ENCODE data around the gene ANKZF1. TPM values are rescaled to one million over a fixed set of nuclear protein-coding genes. Genes with fewer than 3 reads are reported as not detected.

Gene ANKZF1
- total and polyA plus RNA-seq, 2 of the 4 experiments (the other 2 are of a cell fraction), result 18.6 to 33.8 TPM

DNA sequence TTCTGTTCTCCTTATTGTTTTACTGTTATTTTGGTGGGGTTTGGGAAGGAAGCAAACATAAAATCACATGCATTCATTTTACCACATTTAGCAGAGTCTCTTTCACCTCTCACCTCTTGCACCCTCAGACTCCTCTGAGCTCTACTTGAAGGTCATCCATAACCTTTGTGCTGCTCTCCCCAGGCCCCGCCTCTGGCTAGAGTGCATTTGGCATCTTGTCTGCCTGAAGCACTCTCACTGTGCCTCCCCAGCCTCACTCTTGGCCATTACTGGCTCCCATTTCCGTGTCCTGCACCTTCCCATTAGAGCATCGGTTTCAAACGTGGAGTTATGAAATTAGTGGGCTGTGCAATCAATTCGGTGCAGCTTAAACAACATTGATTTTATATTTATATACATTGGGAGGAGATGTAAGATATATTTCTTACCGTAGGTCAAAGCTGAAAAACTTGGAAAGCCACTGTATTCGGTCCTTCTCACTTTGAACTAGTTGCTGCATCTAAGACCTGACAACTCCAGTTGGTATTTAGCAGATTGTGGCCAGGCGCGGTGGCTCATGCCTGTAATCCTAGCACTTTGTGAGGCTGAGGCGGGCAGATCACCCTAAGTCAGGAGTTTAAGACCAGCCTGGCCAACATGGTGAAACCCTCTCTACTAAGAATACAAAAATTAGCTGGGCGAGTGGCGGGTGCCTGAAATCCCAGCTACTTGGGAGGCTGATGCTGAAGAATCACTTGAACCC is 30.0 kb upstream of the ANKZF1 start:
- H3K9me1 ChIP-seq (ENCODE audit: insufficient read depth, low read length), result no peaks in the 10 kb centered on the region
- DNase-seq (no peak), ATAC-seq (ENCODE audit: low read depth) (no peak)
- no peak overlapping the region for H3K4ac ChIP-seq (ENCODE audit: low read depth, low read length)
- no peaks in the 10 kb centered on the region for H3K36me3 ChIP-seq (ENCODE audit: control insufficient read depth, insufficient read depth, low read length)
- no peaks in the 10 kb centered on the region for H3K9me3 ChIP-seq (ENCODE audit: control insufficient read depth, insufficient read depth, low read length)
- H4K20me1 ChIP-seq (ENCODE audit: insufficient read depth, low read length), result no peaks in the 10 kb centered on the region
- H3K4me2 ChIP-seq (ENCODE audit: low read depth, low read length), result no peak overlapping the region
- no peak overlapping the region for H4K5ac ChIP-seq (ENCODE audit: low read depth, low read length)
- no peak overlapping the region for H2AK9ac ChIP-seq (replicated peaks; ENCODE audit: low read depth, low read length, poor library complexity)
- no peak overlapping the region for H3K9ac ChIP-seq (ENCODE audit: low read depth, low read length)
- H3K4me1 ChIP-seq (ENCODE audit: control insufficient read depth, insufficient read depth, low read length), result no peaks in the 10 kb centered on the region
- H3K27ac ChIP-seq (ENCODE audit: insufficient read depth, low read length), result no peak overlapping the region
- no peak overlapping the region for H2BK120ac ChIP-seq (ENCODE audit: low read depth, low read length)
- dilution Hi-C loops (cut with HindIII; ENCODE audit: low sequenced_read_pairs, unreplicated experiment) (no loop called here), in situ Hi-C loops (cut with MboI; ENCODE audit: low sequenced_read_pairs) (no loop called here), intact Hi-C loops (cut with micrococcal nuclease) (no loop called here)
- H3K56ac ChIP-seq (ENCODE audit: extremely low read depth, insufficient read depth, low read length), result no peak overlapping the region
- H4K8ac ChIP-seq (ENCODE audit: low read depth in 2 of 2, low read length in 2 of 2), result no peak overlapping the region
- H2AK5ac ChIP-seq (ENCODE audit: low read depth, low read length), result no peak overlapping the region
- no peaks in the 10 kb centered on the region for H3K79me1 ChIP-seq (ENCODE audit: low read depth in 1 of 2, low read length in 2 of 2)
- H2AFZ ChIP-seq (replicated peaks; ENCODE audit: low read length, poor library complexity), result no peak overlapping the region
- no peak overlapping the region for H3K23ac ChIP-seq (ENCODE audit: low read depth, low read length)
- POLR2A ChIA-PET (ENCODE audit: unreplicated experiment), result no interaction called here
- no peak overlapping the region for H4K91ac ChIP-seq (ENCODE audit: insufficient read depth, low read depth, low read length)
- peaks cover 12% of the 10 kb centered on the region for H3K27me3 ChIP-seq (ENCODE audit: control insufficient read depth, insufficient read depth, low read length)
- 48% methylated on average over 2 of the region's 12 CpGs; no CpG with 5 or more reads in 1 of the 2 experiments for WGBS, 2 experiments (ENCODE audit: extremely low coverage in 2 of 2, insufficient read length in 1 of 2)
- BruUV-seq (replicated peaks), result no TSS peak
- H3K18ac ChIP-seq (ENCODE audit: low read depth, low read length), result no peak overlapping the region
- H3K14ac ChIP-seq (replicated peaks; ENCODE audit: low read depth, low read length), result no peak overlapping the region
- H2BK5ac ChIP-seq (ENCODE audit: low read depth, low read length, poor library complexity, severe bottlenecking), result no peak overlapping the region
- TF ChIP-seq, protein P1, sequence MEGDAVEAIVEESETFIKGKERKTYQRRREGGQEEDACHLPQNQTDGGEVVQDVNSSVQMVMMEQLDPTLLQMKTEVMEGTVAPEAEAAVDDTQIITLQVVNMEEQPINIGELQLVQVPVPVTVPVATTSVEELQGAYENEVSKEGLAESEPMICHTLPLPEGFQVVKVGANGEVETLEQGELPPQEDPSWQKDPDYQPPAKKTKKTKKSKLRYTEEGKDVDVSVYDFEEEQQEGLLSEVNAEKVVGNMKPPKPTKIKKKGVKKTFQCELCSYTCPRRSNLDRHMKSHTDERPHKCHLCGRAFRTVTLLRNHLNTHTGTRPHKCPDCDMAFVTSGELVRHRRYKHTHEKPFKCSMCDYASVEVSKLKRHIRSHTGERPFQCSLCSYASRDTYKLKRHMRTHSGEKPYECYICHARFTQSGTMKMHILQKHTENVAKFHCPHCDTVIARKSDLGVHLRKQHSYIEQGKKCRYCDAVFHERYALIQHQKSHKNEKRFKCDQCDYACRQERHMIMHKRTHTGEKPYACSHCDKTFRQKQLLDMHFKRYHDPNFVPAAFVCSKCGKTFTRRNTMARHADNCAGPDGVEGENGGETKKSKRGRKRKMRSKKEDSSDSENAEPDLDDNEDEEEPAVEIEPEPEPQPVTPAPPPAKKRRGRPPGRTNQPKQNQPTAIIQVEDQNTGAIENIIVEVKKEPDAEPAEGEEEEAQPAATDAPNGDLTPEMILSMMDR (conservative IDR thresholded peaks at IDR 0.05; ENCODE audit: low read depth, low read length), result no peak
- no peak for TF ChIP-seq SMC3 (IDR thresholded peaks at IDR 0.05; ENCODE audit: low read depth, low read length)
- TF ChIP-seq BHLHE40 (IDR thresholded peaks at IDR 0.05; ENCODE audit: low read depth, low read length), result no peak
- TF ChIP-seq MXI1 (IDR thresholded peaks at IDR 0.05; ENCODE audit: borderline replicate concordance, low read depth, low read length), result no peak
- TF ChIP-seq FOS (IDR thresholded peaks at IDR 0.05; ENCODE audit: low read depth, low read length), result no peak
- H2BK15ac ChIP-seq (ENCODE audit: low read depth, low read length), result no peak overlapping the region
- CTCF ChIA-PET, result interaction anchor here (0.6 kb wide), 1 partner anchor 54 kb away, joined by 3 read pairs; no protein-coding TSS in a partner anchor
- H3K4me3 ChIP-seq (ENCODE audit: insufficient read depth, low read depth, low read length), result no peak overlapping the region
- no peak overlapping the region for H2BK20ac ChIP-seq (ENCODE audit: low read depth, low read length)
